Stimulated activated CD8-positive, alpha-beta memory T cell treated with anti-CD3 and anti-CD28 coated beads, Interleukin-4, amount 100 ng/mL, for 24 hours (primary cell): ENCODE measurements around the gene TVP23A.

Experiments
- DNase-seq: peaks from one replicate; pipeline ENCODE4 v3.0.0-alpha.2; 2020; ENCODE audit warnings: low read depth

The TVP23A gene

DNA sequence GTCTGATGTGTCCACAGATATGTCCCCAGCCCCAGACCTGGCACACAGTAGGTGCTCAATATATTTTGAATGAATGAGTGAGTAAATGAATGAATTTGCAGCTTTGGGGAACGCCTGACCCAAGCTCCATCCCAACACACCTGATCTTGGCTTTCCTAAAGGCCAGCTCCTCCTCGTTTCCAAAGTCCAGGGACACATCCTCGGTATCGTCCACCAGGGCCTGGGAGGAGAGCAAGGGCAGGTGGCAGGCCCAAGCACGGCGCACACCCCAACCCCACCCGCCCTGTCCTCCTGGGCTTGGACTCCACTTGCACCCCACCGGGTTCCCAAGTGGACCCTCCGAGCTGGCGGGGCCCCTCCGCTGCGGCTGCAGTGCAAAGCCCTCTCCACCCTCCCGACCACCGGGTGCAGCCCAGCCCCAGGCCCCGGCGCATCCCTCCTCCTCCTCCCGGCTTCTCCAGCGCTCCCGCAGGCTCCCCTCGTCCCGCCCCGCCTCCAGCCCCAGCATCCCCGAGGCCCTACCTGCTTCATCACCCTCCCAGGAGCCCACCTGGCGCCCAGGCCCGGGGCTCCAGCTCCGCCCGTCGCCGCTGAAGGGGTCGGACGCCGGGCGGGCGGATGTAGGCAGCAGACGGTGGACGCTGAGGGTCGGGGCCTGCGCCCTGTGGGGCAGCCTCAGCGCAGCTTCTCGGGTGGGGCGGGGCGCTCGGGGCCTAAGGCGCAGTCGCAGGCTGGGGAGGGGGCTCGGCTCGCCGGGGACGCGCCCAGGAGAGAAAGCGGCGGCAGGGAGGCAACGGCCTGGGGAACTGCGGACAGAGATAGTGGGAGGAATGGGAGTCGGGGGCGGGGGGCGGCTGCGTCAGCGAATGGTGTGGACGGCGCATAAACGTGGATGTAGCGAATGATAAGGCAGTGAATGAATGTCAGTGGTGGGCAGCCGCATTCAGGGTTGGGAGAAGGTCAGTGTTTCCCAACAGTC lies at the start of gene TVP23A:
Gene TVP23A, minus strand, starts transcription at position 832 of the 979 bp plus-strand sequence. Its CDS starts 301 bp downstream, at position 531.
- no peak for DNase-seq

DNA sequence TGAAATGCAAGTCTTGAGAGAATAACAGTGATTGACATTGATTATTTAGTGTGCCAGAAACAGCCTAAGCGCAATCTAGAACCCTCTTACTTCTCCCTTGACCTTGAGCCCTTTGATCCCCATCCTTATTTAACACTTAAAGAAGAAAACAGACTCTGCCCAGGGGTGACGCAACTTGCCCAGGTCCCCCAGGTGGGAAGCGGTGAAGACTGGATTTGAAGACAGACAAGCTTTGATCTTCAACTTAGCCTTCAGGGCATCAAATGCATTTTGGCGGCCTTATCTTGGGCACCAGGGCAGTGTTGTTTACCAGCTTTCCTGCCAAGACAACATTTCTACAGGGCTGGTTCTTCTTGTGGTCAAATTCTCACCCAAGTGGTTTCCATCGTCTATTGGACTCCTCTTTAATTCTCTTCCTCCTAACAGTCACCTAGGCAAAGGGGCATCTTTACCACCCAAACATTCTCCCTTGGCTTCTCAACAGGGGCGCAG lies 49.6 kb upstream of the TVP23A start:
- DNase-seq: no peak

DNA sequence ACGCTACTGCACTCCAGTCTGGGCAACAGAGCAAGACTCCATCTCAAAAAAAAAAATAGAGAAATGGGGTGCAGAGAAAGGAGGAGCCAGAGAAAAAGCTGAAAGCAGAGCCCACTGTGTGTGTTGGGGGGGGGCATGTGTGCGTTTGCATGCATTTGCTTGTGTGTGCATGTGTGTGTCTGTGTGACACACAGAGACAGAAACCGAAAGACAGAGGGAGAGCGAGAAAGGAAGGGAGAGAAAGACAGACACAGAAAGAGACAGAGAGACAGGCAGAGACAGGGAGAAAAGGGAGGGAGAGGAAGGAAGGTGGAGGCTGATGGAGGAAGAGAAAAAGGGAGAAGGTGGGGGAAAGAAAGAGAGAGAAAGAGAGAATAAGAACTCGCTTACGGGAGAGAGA lies 48.6 kb upstream of the TVP23A start:
- no peak for DNase-seq

DNA sequence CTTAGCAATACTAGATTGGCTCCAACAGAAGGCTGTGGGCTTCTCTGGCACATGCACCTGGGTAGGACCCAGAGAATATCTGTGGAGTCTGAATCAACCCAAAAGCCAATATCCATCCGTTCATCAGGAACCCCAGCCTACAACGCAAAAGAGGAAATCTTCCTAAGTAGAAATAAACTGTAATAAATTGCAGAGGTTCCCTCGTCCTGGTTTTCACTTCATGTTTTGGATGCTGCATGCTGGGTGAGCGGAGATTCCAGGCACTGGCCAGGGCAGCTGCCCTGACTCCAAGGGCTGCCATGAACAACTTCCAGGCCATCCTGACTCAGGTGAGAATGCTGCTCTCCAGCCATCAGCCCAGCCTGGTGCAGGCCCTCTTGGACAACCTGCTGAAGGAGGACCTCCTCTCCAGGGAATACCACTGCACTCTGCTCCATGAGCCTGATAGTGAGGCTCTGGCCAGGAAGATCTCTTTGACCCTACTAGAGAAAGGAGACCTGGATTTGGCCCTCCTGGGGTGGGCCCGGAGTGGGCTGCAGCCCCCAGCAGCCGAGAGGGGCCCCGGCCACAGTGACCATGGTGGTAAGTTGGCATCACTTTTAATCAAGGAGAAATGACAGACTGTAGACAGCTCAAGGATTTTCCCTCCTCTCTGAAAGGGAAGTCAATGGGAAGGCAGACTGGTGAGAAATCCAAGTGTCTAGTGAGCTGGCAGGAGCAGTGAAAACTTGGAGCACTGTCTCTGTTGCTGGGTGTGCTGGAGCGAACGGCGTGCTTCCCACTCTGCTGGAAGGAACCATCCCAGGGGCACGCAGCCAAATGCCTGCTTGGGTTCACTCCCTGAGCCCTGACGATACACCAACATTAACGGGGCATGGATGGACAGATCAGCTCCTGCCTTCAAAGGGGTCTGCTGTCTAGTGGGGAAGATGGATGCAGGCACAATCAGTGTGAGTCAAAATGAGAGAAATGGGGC lies 47.7 kb upstream of the TVP23A start:
- no peak for DNase-seq

DNA sequence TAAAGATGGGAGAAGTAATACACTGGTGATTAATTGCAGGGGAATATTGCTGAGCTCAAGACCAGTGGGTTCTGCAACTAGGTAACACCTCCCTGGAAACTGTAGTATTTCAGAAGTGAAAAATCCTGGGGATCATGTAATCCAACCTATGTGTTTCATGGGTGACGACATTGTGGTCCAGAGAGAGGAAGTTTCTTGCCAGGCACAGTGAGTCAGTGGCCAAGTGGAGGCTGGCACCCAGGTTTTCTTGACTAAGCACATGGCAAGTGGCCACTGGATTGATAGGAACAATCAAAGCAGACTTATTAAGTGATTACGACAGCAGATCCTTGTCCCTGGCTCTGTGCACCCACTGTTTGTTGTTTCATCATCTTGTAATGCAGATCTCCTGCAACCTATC lies 43.8 kb upstream of the TVP23A start:
- DNase-seq: no peak

DNA sequence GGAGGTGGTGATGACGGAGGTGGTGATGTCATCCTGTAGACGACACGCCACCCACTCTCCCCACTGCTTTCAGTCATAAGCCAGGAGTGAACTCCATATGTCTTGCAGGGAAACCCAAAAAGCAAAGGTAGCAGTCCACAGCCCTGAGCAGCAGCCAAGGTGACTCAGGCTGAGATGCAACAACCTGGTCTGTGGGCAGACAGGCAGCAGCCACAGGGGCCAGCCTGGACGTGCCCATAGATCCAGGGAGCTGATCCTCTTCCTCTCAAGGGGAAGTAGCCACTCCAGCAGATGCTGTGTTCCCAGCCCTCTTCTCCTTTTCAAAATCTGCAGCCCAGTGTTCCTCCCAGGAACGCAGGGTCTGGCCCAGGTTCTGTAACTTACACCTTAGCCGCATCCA lies 41.1 kb upstream of the TVP23A start:
- DNase-seq: no peak

DNA sequence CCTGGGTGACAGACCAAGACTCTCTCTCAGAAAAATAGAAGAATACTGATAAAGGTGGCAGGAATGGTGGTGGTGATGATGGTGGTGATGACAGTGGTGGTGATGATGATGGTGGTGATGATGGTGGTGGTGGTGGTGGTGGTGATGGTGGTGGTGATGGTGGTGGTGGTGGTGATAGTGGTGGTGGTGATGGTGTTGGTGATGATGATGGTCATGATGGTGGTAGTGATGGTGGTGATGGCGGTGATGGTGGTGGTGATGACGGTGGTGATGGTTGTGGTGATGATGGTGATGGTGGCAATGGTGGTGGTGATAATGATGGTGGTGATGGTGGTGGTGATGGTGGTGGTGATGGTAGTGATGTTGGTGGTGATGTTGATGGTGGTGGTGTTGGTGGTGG lies 40.4 kb upstream of the TVP23A start:
- DNase-seq: no peak

DNA sequence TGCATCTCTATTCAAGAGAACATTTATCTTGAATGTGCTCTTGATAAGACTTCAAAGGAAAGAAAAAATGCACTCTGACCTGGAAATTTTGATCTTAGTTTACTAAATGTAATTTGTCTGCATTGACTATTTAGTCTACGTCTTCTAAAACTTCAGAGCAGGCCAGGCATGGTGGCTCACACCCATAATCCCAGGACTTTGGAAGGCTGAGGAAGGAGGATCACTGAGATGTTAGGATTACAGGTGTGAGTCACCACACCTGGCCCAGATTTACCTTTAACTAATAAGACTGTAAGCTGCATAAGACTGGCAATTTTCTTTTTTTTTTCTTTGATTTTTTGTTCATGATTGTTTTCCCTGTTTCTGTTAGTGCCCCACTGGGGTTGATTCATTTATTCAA lies 39.6 kb upstream of the TVP23A start:
- DNase-seq: no peak

DNA sequence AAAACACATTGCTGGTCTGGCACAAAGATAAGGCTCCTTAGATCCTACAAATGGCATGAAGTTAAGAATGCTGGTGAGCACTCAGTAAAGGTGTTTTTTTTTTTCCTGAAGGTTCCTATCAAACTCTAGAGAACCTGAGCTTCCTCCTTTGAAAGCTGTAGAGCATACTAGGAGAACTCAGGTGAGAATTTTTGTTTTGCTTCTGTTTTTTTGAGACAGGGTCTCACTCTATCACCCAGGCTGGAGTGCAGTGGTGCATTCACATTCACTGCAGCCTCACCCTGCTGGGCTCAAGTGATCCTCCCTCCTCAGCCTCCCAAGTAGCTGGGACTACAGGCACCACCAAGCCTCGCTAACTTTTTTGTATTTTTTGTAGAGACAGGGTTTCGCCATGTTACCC lies 37.4 kb upstream of the TVP23A start:
- no peak for DNase-seq

DNA sequence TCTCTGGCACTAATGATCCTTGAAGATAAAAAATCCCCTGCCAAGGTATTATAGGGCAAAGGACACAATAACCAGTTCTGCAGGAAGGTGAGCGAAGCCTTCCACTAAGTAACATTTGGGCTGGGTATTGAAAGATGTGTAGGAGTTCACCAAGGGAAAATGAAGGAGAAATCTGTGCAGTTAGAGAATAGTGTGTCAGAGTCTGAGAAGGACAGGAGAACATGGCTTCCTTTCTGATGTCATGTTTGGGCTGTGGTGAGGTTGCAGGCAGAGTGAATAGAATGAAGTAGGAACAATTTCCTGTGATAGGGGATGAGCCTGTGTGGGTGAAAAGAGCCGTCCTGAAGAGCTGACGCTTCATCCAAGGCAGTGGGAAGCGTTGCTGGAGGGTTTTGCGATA lies 34.4 kb upstream of the TVP23A start:
- no peak for DNase-seq

DNA sequence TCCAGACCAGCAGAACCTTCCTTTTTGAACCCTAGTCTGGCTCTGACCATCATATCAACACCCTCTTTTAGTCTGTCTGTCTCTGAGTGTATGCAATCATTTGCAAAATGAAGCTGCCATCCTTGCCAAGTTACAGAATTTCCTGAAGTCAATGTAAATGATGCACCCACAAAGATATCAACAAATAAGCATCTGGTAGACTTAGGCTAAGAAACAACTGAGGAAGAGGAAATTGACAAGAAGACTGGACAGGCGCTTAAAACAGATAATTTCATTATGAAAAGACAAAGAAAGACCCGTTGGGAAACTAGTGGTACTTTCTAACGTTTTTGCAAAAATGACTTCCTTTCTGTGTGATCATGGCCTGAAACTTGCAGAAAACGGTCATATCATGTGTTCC lies 33.7 kb upstream of the TVP23A start:
- DNase-seq: no peak

DNA sequence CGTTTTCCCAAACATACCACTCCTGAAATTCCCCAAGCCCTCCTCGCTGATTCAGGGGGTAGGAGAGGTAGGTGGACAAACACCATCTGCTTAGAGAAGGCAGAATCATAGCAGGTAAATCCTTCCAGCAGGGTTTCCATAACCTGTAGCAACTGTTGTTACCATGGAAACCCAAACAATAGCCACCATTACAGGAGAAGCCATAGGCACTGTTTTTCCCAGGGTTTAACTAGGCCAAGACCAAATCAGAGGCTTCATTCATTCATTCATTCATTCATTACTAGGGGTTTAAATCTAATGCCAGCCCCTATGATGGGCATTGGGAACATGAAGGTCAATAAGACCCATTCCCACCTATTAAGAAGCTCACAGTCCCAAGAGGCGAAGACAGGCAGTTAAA lies 32.9 kb upstream of the TVP23A start:
- DNase-seq: no peak

DNA sequence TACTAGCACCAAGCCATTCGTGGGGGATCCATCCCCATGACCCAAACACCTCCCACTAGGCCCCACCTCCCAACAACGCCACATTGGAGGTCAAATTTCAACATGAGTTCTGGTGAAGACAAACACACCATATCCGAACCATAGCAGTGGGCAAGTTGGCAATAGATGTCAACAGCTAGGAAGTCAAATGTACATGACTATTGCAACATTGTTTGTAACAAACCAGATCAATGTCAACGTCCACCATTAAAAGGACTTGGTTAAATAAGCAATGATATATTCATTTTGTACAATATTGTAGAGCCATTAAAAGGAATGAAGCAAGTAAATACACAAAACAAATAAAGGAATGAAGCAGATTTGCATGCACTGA lies 31.9 kb upstream of the TVP23A start:
- no peak for DNase-seq

DNA sequence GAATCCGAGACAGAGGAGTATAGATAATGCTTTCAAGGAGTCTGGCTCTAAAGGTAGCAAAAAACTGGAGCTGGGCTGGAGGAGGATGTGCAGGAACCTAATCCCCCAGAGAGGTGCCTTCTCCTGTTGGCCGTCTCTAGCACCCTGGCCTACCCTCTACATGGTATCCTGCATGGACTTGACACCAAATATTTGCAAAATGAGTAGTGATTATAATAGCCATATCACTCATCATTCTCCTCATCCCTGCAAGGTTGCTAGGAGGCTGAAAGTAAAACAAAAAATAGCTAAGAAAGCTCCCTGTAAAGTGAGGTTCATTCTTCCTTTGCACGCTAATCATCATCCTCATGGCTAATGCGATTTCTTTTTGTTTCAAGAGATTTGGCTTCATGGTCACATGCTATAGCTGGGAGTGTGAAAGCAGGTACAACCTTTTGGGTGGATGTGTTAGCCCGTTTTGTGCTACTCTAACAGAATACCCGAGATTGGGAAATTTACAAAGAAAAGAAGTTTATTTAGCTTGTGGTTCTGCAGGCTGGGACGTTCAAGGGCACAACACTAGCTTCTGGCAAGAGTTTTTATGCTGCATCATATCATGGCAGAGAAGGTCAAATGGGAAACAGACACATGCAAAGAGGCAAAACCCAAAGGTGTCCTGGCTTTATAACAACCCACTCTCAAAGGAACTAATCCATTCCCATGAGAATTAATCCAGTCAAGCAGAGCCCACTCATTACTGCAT lies 31.3 kb upstream of the TVP23A start:
- DNase-seq: no peak

DNA sequence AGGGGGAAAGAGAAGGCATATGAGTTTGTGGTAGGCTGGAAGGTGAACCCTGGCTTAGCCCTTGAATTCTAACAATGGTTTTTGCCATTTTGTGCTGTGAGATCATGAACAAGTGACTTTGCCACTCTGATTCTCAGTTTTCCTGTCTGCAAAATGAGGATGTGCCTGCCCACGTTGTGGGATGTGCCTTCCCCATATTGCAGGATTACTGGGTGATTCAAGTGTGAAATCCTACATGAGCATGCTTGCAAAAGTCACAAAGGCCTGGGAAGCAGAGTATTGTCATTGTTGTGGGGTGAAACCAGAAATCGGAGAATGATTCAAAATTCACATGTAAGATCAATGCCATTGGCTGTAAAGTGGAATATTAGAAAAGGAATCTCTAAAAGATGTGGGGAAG lies 28.6 kb upstream of the TVP23A start:
- DNase-seq: no peak

DNA sequence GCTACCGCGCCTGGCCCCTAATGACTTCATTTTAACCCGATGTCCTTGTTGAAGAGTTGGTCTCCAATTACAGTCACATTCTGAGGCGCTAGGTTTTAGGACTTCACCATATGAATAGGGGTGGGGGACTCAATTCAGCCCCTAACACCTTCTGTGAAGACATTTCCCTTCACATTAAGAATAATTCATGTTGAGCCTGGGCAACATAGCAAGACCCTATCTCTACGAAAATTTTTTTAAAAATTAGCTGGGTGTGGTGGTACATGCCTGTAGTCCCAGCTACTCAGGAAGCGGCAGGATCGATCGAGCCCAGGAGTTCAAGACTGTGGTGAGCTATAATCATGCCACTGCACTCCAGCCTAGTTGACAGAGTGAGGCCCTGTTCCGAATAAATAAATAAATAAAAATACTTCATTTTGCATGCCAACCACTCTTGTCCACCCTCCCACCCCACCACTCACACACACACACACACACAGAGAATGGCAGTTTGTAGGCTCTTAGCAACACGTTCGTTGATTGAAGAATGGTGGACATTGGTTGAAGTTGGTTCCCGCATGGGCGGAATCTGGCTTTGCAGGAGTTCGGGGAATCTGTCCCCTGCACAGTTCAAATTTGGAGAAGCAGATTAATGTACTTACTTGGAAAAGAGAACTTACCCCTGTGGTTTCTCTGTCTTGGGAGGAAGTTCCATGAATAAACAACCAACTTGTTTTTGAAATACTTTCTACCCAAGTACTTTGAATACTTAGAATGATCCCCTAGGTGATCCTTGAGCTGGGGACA lies 27.8 kb upstream of the TVP23A start:
- no peak for DNase-seq

DNA sequence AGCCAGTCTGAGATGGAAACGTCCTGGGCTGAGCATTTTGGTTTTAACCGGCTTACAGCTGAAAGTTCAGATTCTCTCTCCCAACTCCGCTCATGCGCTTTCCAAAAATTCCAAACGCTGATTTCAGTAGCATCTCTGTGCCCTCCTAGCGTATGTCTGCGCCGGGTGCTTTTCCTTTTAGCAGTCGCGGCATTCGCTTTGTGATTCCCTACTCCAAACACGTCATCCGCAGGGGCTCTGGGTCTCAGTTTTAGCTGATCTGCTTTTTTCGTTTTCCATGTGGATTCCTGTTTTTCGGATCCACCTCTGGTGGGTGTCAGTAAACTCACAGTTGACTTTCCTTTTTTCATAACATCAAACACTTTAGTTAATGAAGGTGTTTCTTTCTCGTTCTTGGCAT lies 22.1 kb upstream of the TVP23A start:
- no peak for DNase-seq

DNA sequence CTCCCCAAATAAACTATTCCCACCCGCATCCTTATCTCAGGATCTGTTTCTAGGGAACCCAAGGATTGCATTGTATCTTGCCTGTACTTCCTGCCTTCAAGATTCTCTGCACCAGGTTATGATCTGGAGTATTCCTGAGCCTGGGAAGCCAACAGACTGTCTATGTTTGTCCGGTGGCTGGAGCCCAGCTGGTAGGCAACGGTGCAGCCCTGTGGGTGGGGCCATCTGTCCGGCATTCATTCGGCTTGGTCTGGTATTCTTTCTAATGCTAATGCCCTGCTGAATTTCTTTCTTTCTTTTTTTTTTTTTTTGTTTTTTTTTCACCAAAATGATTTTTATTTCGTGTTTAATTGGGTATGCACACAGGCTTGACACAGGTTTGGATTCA lies 20.7 kb upstream of the TVP23A start:
- no peak for DNase-seq

DNA sequence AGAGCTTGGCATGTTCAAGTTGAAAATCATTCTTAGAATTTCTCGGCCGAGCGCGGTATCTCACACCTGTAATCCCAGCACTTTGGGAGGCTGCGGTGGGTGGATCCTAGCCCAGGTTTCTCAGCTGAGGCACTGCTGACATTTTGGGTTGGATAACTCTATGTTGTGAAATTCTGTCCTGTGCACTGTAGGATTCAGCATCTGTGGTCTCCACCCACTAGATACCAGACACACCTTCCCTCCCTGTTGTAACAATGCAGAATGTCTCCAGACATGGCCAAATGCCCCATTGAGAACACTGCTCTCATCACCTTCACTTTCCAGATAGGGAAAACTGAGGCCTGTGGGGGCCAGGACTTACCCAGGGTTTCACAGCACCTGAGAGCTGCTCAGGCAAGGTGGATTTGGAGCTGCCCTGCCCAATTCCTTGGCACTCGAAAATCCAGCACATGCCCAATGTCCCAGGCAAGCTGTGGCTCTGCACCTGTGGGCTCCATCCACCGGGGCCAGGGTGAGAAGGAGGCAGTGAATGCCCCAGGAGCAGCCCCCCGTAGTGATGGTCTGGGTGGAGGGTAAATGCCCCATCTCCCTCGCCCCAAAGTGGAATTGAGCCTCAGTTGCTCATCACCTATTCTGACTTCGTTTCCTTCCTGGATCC lies 20.2 kb upstream of the TVP23A start:
- DNase-seq: no peak

DNA sequence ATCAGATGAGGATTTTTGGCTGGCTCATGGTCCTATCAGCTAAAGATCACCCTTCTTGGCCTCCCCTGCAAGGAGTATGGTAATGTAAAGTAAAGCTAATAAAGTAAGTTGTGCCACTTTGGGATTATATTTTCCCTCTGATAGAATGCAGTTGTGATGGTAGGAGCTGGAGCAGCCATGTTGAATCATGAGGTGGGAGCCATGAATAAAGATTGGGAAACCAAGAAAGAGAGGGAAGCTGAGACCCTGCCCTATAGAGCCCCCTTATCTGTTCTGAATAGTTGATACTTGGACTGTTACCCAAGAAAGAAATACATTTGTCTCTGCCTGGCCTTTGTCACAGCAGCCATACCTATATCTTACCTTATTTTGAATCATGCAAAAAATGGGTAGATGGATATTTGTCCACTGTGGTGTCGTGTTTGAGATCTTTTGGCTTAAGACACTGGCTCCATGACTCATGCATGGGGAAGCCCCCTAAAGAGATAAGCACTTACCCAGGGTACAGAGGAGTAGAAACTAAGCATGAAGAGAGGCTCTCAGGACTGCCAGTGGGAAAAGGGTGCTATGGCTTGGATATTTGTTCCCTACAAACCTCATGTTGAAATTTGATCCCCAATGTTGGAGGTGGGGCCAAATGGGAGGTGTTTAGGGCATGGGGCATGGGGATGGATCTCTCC lies 17.7 kb upstream of the TVP23A start:
- no peak for DNase-seq
